ENCODE data around the gene PREX1.
A peak's percentile ranks its signal among the peaks of the same experiment; 100 is the strongest.

Gene PREX1

DNA sequence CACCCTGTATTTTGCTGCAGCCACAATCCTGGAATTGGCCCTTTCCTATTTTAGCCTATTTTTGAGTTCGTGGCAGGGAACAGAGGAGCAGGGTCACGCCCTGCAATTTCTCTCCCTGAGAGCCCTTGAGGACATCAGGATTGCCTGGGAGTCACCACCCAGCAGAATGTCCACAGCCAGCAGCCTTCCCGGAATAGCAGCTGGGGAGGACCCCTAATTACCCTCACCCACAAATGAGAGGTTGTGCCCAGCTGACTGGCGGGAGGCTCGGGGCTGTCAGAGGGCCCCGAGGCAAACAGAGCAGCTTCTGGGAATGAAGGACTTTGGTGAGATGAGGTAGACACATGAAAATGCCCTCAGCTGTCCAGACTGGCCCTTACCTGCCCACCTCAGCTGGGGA is 165.1 kb downstream of the PREX1 start:
- no peak overlapping the region for H3K14ac ChIP-seq (ENCODE audit: low read length in 2 of 2)
- H2BK15ac ChIP-seq (ENCODE audit: low read depth, poor library complexity, severe bottlenecking): no peak overlapping the region
- peaks cover 7% of the 10 kb centered on the region for H3K9me3 ChIP-seq (ENCODE audit: control insufficient read depth, low read length)
- no peak overlapping the region for H2BK120ac ChIP-seq (ENCODE audit: low read depth, low read length)
- WGBS: 79% methylated on average over 6 of the region's 6 CpGs
- no peak overlapping the region for H3K4me3 ChIP-seq (ENCODE audit: insufficient read depth in 1 of 2, low read depth in 1 of 2, low read length in 2 of 2)
- H3K23ac ChIP-seq (ENCODE audit: low read length in 2 of 2): no peak overlapping the region
- peak overlapping the region; percentile 23 for H2AK5ac ChIP-seq (ENCODE audit: low read length, severe bottlenecking)
- H3K36me3 ChIP-seq (ENCODE audit: control insufficient read depth in 1 of 2, insufficient read depth in 2 of 2, low read depth in 1 of 2, low read length in 2 of 2): peaks cover 0 to 20% of the 10 kb centered on the region in 2 experiments
- no peaks in the 10 kb centered on the region for H3K79me1 ChIP-seq (replicated peaks; ENCODE audit: low read length, poor library complexity, severe bottlenecking)
- no peak overlapping the region for H2BK12ac ChIP-seq (ENCODE audit: low read length in 2 of 2)
- no peak overlapping the region for H3K18ac ChIP-seq (ENCODE audit: low read depth in 1 of 2, low read length in 2 of 2)
- H3K4me2 ChIP-seq (ENCODE audit: low read length, poor library complexity, severe bottlenecking): no peak overlapping the region
- H4K8ac ChIP-seq (ENCODE audit: low read length): no peak overlapping the region
- no peak for DNase-seq
- H4K91ac ChIP-seq (ENCODE audit: low read length): no peak overlapping the region
- no peak overlapping the region for H3K27ac ChIP-seq (ENCODE audit: low read length, poor library complexity, severe bottlenecking)
- H2AFZ ChIP-seq (ENCODE audit: low read depth, low read length): no peak overlapping the region
- H3K4ac ChIP-seq (ENCODE audit: low read depth in 1 of 2, low read length in 2 of 2): no peak overlapping the region
- peaks cover 22% of the 10 kb centered on the region for H3K4me1 ChIP-seq (ENCODE audit: control insufficient read depth, insufficient read depth, low read depth, low read length)
- H2BK5ac ChIP-seq (ENCODE audit: low read depth, low read length, poor library complexity, severe bottlenecking): no peak overlapping the region
- H3K9ac ChIP-seq (ENCODE audit: low read length): no peak overlapping the region
- peaks cover 0 to 4% of the 10 kb centered on the region in 2 experiments for H3K27me3 ChIP-seq (ENCODE audit: control insufficient read depth in 1 of 2, insufficient read depth in 1 of 2, low read length in 2 of 2)

DNA sequence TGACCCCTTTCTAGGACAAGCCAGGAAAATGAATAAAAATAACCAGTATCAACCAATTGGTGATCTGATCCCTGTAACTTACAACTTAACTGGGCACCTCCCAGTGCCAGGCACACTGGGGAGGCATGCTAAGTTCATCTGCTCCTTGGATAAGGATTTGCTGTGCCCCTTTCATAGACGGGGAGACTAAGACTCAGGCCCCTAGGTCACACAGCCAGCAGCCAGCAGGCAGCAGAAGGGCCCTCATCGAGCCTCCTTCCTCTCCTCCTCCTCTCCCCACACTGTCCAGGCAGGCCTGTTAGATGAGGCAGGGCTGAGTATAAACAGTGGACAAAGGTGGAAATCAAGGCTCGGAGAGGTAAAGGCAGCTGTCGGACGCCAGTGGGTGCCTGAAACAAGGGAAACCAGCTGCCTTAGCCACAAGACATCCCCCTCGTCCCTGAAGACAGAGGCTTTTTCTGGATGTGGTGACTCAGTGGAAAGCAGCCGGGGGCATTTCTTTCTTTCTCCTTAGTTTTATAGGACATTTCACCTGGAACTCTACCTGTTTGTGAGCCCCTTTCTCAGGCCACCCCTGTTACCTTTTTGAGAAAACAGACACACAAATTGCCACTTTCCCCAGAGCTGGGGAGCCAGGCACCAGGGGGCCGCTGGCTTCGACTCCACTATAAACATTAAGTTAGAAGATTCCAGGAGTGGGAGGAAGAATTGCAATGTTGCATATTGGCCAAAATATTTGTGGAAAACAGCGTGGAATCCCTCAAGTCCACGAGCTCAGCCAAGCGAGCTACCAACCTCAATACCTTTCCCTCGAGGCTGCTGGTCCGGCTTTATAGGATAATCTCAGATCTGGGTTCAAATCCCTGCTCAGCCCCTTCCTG is 166.0 kb downstream of the PREX1 start:
- H2BK5ac ChIP-seq (ENCODE audit: low read depth, low read length, poor library complexity, severe bottlenecking): no peak overlapping the region
- DNase-seq: no peak
- peaks cover 0 to 4% of the 10 kb centered on the region in 2 experiments for H3K27me3 ChIP-seq (ENCODE audit: control insufficient read depth in 1 of 2, insufficient read depth in 1 of 2, low read length in 2 of 2)
- H3K4me3 ChIP-seq (ENCODE audit: insufficient read depth in 1 of 2, low read depth in 1 of 2, low read length in 2 of 2): no peak overlapping the region
- H2BK12ac ChIP-seq (ENCODE audit: low read length in 2 of 2): no peak overlapping the region
- no peak overlapping the region for H3K27ac ChIP-seq (ENCODE audit: low read length, poor library complexity, severe bottlenecking)
- no peak overlapping the region for H2BK15ac ChIP-seq (ENCODE audit: low read depth, poor library complexity, severe bottlenecking)
- WGBS: 76% methylated on average over 11 of the region's 14 CpGs
- no peak overlapping the region for H3K18ac ChIP-seq (ENCODE audit: low read depth in 1 of 2, low read length in 2 of 2)
- no peak overlapping the region for H4K8ac ChIP-seq (ENCODE audit: low read length)
- no peak overlapping the region for H3K9ac ChIP-seq (ENCODE audit: low read length)
- H2BK120ac ChIP-seq (ENCODE audit: low read depth, low read length): no peak overlapping the region
- no peak overlapping the region for H3K14ac ChIP-seq (ENCODE audit: low read length in 2 of 2)
- no peak overlapping the region for H4K91ac ChIP-seq (ENCODE audit: low read length)
- peaks cover 20% of the 10 kb centered on the region for H3K4me1 ChIP-seq (ENCODE audit: control insufficient read depth, insufficient read depth, low read depth, low read length)
- H3K23ac ChIP-seq (ENCODE audit: low read length in 2 of 2): no peak overlapping the region
- H3K4ac ChIP-seq (ENCODE audit: low read depth in 1 of 2, low read length in 2 of 2): peak overlapping the region in 1 of 2 experiments; percentile 25
- H2AK5ac ChIP-seq (ENCODE audit: low read length, severe bottlenecking): no peak overlapping the region
- H2AFZ ChIP-seq (ENCODE audit: low read depth, low read length): no peak overlapping the region
- H3K79me1 ChIP-seq (replicated peaks; ENCODE audit: low read length, poor library complexity, severe bottlenecking): peaks cover 3% of the 10 kb centered on the region
- peaks cover 7% of the 10 kb centered on the region for H3K9me3 ChIP-seq (ENCODE audit: control insufficient read depth, low read length)
- H3K36me3 ChIP-seq (ENCODE audit: control insufficient read depth in 1 of 2, insufficient read depth in 2 of 2, low read depth in 1 of 2, low read length in 2 of 2): peaks cover 0 to 28% of the 10 kb centered on the region in 2 experiments
- no peak overlapping the region for H3K4me2 ChIP-seq (ENCODE audit: low read length, poor library complexity, severe bottlenecking)

DNA sequence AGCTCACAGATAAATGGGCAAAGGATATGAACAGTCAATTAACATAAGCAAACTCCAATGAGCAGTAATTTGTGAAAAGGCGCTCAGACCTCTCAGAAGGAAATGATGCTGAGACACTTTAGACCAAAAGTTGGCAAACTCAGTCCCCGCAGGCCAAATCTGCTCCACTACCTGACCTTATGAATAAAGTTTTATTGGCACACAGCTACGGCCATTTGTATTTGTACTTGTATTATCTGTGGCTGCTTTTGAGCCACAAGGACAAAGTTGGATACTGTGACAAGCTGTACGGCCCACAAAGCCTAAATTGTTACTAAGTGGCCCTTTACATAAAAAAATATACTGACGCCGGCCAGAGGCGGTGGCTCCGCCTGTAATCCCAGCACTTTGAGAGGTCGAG is 167.0 kb downstream of the PREX1 start:
- peaks cover 0 to 28% of the 10 kb centered on the region in 2 experiments for H3K36me3 ChIP-seq (ENCODE audit: control insufficient read depth in 1 of 2, insufficient read depth in 2 of 2, low read depth in 1 of 2, low read length in 2 of 2)
- no peak overlapping the region for H3K23ac ChIP-seq (ENCODE audit: low read length in 2 of 2)
- H4K91ac ChIP-seq (ENCODE audit: low read length): no peak overlapping the region
- WGBS: 91% methylated on average over 9 of the region's 9 CpGs
- no peak overlapping the region for H3K4me3 ChIP-seq (ENCODE audit: insufficient read depth in 1 of 2, low read depth in 1 of 2, low read length in 2 of 2)
- H2BK120ac ChIP-seq (ENCODE audit: low read depth, low read length): no peak overlapping the region
- peaks cover 20% of the 10 kb centered on the region for H3K4me1 ChIP-seq (ENCODE audit: control insufficient read depth, insufficient read depth, low read depth, low read length)
- no peak overlapping the region for H3K4me2 ChIP-seq (ENCODE audit: low read length, poor library complexity, severe bottlenecking)
- H2BK5ac ChIP-seq (ENCODE audit: low read depth, low read length, poor library complexity, severe bottlenecking): no peak overlapping the region
- no peak overlapping the region for H2AFZ ChIP-seq (ENCODE audit: low read depth, low read length)
- DNase-seq: no peak
- H2BK15ac ChIP-seq (ENCODE audit: low read depth, poor library complexity, severe bottlenecking): no peak overlapping the region
- H3K4ac ChIP-seq (ENCODE audit: low read depth in 1 of 2, low read length in 2 of 2): no peak overlapping the region
- H3K79me1 ChIP-seq (replicated peaks; ENCODE audit: low read length, poor library complexity, severe bottlenecking): peaks cover 3% of the 10 kb centered on the region
- no peak overlapping the region for H2AK5ac ChIP-seq (ENCODE audit: low read length, severe bottlenecking)
- H4K8ac ChIP-seq (ENCODE audit: low read length): no peak overlapping the region
- no peak overlapping the region for H3K27ac ChIP-seq (ENCODE audit: low read length, poor library complexity, severe bottlenecking)
- no peak overlapping the region for H3K9ac ChIP-seq (ENCODE audit: low read length)
- H3K18ac ChIP-seq (ENCODE audit: low read depth in 1 of 2, low read length in 2 of 2): no peak overlapping the region
- peaks cover 7% of the 10 kb centered on the region for H3K9me3 ChIP-seq (ENCODE audit: control insufficient read depth, low read length)
- H3K27me3 ChIP-seq (ENCODE audit: control insufficient read depth in 1 of 2, insufficient read depth in 1 of 2, low read length in 2 of 2): peaks cover 0 to 14% of the 10 kb centered on the region in 2 experiments
- no peak overlapping the region for H3K14ac ChIP-seq (ENCODE audit: low read length in 2 of 2)
- no peak overlapping the region for H2BK12ac ChIP-seq (ENCODE audit: low read length in 2 of 2)

DNA sequence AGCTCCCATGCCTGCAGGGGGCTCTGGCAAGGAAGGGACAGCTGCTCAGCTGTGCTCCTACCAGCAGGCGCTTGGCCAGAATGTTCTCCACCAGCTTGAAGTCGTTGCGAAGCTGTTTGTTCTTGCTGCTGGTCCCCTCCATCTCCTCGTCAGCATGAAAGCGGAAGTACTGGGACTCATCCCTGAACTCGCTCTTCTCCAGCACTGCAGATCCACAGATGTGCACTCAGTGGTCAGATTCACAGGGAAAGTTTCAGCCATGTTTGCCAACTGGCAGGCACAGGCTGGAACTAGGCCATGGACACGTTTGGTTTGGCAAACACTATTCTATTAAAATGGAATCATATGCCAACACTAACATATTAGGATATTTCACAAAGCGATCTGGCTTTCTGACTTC is 167.9 kb downstream of the PREX1 start:
- H3K27ac ChIP-seq (ENCODE audit: low read length, poor library complexity, severe bottlenecking): no peak overlapping the region
- 93% methylated on average over 8 of the region's 8 CpGs for WGBS
- H3K18ac ChIP-seq (ENCODE audit: low read depth in 1 of 2, low read length in 2 of 2): no peak overlapping the region
- no peak overlapping the region for H2AFZ ChIP-seq (ENCODE audit: low read depth, low read length)
- DNase-seq: no peak
- H2AK5ac ChIP-seq (ENCODE audit: low read length, severe bottlenecking): no peak overlapping the region
- no peak overlapping the region for H4K8ac ChIP-seq (ENCODE audit: low read length)
- no peak overlapping the region for H4K91ac ChIP-seq (ENCODE audit: low read length)
- H3K4ac ChIP-seq (ENCODE audit: low read depth in 1 of 2, low read length in 2 of 2): no peak overlapping the region
- H2BK15ac ChIP-seq (ENCODE audit: low read depth, poor library complexity, severe bottlenecking): no peak overlapping the region
- no peak overlapping the region for H2BK120ac ChIP-seq (ENCODE audit: low read depth, low read length)
- H3K4me3 ChIP-seq (ENCODE audit: insufficient read depth in 1 of 2, low read depth in 1 of 2, low read length in 2 of 2): no peak overlapping the region
- peaks cover 3% of the 10 kb centered on the region for H3K79me1 ChIP-seq (replicated peaks; ENCODE audit: low read length, poor library complexity, severe bottlenecking)
- peaks cover 20% of the 10 kb centered on the region for H3K4me1 ChIP-seq (ENCODE audit: control insufficient read depth, insufficient read depth, low read depth, low read length)
- H3K9me3 ChIP-seq (ENCODE audit: control insufficient read depth, low read length): peaks cover 7% of the 10 kb centered on the region
- H3K36me3 ChIP-seq (ENCODE audit: control insufficient read depth in 1 of 2, insufficient read depth in 2 of 2, low read depth in 1 of 2, low read length in 2 of 2): peaks cover 0 to 35% of the 10 kb centered on the region in 2 experiments
- no peak overlapping the region for H3K4me2 ChIP-seq (ENCODE audit: low read length, poor library complexity, severe bottlenecking)
- no peak overlapping the region for H3K9ac ChIP-seq (ENCODE audit: low read length)
- no peak overlapping the region for H3K23ac ChIP-seq (ENCODE audit: low read length in 2 of 2)
- H2BK5ac ChIP-seq (ENCODE audit: low read depth, low read length, poor library complexity, severe bottlenecking): no peak overlapping the region
- no peak overlapping the region for H2BK12ac ChIP-seq (ENCODE audit: low read length in 2 of 2)
- H3K27me3 ChIP-seq (ENCODE audit: control insufficient read depth in 1 of 2, insufficient read depth in 1 of 2, low read length in 2 of 2): peaks cover 0 to 21% of the 10 kb centered on the region in 2 experiments
- H3K14ac ChIP-seq (ENCODE audit: low read length in 2 of 2): no peak overlapping the region
